Retinal pigment epithelial cell (primary cell): ENCODE measurements around the gene MBD4.

Experiments
- DNase-seq: peaks from one replicate; pipeline ENCODE4 v3.0.0-alpha.2; 2010; ENCODE audit warnings: low read depth
- H3K4me3 ChIP-seq: 2 replicates; pipeline ENCODE4 v1.5.1; 2011; ENCODE audit warnings: mild to moderate bottlenecking, low read length, control low read depth, moderate library complexity
- TF ChIP-seq, protein P1 (sequence below): conservative IDR thresholded peaks from 2 replicates; pipeline ENCODE4 v1.5.1; 2011; ENCODE audit warnings: low read depth, low read length, control low read depth, inconsistent platforms

MBD4 gene

DNA sequence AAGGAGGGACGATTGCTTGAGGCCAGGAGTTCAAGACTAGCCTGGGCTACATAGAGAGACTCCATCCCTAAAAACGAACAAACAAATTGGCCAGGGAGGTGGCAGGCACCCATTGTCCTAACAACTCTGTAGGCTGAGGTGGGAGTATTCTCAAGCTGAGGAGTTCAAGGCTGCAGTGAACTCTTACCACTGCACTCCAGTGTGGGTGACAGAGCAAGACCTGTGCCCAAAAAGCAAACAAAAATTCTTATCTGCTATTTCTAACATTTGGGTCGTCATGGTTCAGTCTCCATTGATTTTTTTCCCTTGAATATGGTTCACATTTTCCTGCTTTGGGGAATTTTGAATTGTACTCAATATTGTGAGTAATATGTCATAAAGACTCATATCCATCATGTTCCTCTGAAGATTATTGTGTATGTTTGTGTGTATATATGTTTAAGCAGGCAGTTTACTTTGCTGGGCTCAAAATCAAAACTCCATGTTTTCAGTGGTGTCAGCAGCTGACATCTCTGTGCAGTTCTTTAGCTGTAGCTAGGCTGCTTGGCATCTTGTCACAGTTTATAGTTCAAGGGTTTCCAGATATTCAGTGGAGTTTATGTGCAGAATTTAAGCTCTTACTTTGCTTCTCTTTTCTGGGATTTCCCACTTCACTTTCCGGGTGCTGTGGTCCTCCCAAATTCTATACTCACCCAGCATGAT is 33.5 kb upstream of the MBD4 start:
- TF ChIP-seq, protein P1, sequence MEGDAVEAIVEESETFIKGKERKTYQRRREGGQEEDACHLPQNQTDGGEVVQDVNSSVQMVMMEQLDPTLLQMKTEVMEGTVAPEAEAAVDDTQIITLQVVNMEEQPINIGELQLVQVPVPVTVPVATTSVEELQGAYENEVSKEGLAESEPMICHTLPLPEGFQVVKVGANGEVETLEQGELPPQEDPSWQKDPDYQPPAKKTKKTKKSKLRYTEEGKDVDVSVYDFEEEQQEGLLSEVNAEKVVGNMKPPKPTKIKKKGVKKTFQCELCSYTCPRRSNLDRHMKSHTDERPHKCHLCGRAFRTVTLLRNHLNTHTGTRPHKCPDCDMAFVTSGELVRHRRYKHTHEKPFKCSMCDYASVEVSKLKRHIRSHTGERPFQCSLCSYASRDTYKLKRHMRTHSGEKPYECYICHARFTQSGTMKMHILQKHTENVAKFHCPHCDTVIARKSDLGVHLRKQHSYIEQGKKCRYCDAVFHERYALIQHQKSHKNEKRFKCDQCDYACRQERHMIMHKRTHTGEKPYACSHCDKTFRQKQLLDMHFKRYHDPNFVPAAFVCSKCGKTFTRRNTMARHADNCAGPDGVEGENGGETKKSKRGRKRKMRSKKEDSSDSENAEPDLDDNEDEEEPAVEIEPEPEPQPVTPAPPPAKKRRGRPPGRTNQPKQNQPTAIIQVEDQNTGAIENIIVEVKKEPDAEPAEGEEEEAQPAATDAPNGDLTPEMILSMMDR: no peak
- H3K4me3 ChIP-seq: no peak overlapping the region
- DNase-seq: no peak

DNA sequence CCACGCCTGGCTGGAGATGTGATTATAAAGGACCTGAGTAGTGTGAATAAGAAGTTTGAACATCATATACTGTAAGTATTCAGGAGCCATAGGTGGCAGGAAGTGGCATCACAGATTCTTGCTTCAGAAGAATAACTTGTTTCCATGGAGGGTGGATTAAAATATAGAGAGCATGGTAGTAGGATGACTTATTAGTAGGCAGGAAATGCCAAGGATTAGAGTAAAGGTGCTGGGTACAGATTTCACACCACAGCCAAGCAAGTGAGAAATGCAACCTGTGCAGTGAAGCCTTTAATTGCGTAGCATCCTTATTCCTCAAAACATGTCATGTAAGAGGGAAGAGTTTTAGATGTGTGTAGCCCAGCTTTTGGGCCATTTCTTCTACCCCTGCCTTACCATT is 31.1 kb upstream of the MBD4 start:
- no peak for DNase-seq
- no peak overlapping the region for H3K4me3 ChIP-seq
- TF ChIP-seq, protein P1: no peak

DNA sequence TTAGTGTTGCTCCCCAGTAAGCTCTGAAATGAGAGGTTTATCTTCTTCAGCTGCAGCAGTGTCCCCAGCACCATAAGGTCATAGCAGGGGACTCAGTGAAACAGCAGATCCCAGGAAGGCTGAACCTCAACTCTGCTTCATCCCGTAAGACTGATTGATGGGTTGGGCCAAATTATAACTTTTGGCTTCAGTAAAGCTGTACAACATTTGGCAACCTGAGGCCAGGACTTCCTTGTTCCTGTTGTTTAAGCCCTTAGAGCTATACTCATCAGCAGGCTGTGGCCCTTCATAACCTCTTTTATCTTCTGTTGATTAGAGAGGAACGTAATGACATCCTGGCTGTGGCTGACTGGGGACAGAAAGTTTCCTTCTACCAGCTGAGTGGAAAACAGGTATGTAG is 29.3 kb upstream of the MBD4 start:
- DNase-seq: no peak
- TF ChIP-seq, protein P1: no peak
- no peak overlapping the region for H3K4me3 ChIP-seq

DNA sequence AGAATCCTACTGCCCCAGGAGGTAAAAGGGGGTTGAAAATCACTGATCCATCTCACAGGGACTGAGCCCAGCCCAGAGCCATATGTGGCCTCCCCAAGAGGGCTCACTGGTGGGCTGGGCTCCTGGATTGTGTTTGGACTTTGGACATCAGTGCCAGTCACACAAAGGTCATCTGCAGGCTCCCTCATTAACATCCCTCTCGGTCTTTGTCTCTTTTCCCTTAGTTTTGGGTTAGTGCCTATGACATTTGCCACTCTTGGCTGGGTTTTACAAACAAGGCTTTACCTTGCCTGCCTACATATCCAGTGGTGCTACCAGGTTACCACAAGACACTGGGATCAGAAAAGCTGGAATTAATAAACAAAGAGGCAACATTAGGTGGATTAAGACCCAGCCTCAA is 28.2 kb upstream of the MBD4 start:
- TF ChIP-seq, protein P1: no peak

DNA sequence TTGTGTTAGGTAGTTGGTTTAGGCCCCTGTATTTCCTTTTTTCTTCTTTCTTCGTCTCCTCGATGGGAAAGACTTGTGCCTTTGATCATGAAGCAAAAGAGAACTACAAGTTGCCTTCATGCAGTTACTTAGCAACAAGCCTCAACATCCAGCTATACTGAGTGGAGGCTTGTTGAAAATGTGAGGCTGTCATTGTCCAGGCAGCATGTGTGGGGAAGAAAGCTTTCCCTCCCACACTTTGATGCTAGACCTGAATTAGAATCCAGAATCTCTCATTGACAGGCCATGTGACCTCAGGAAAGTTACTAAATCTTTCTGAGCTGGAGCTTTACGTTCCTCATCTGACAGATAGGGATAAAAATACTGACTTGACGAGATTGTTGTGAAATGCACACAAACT is 24.0 kb upstream of the MBD4 start:
- TF ChIP-seq, protein P1: no peak
- DNase-seq: no peak

More for the DNA sequence above, 28.2 kb upstream of the MBD4 start:
- no peak overlapping the region for H3K4me3 ChIP-seq
- DNase-seq: no peak

DNA sequence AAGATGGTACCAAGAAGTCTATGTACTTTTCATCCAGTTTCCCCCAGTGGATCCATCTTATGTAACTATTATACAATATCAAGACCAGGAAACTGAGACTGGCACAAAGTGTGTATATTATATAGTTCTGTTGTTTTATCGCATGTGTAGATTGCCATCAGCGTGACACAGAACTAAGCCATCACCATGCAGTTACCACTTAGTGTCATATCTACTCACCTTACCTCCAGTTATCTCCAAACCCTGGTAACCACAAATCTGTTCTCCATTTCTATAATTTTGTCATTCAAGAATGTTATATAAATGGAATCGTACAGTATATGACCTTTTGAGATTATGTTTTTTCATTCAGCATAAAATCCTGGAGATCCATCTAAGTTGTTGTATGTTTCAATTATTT is 23.3 kb upstream of the MBD4 start:
- H3K4me3 ChIP-seq: no peak overlapping the region
- TF ChIP-seq, protein P1: no peak

More for the DNA sequence above, 24.0 kb upstream of the MBD4 start:
- no peak overlapping the region for H3K4me3 ChIP-seq

DNA sequence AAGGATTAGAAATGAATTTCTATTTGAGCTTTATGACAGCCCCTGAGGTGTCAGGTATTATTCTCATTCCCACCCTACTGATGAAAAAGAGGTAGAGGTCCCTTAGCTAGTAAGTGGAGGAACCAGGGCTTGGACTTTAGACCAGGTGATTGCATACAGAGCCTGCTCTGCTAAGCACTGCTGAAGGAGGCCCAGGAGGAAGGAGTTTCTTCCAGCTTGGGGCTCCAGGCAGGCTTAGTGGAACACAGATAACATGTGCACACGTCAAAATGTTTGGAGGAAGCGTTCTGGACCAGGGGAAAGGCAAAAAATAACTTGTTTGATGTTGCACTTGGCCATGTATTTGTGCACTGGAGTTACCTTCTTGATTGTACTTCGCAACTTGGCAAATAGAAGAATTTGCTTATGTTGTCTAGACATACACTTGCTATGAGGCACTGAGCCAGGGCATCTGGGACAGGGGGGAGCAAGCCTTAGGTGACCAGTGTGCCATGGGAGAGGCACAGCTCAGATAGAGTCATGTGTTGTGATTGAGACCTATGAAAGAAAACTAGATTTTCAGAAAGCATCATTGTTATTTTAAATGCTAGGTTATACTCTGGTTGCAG is 22.7 kb upstream of the MBD4 start:
- no peak for DNase-seq
- TF ChIP-seq, protein P1: no peak
- H3K4me3 ChIP-seq: no peak overlapping the region

More for the DNA sequence above, 23.3 kb upstream of the MBD4 start:
- DNase-seq: no peak
